ENCODE measurements around the gene CYB5R3. TPM values are rescaled to one million over a fixed set of nuclear protein-coding genes. Genes with fewer than 3 reads are reported as not detected.
A peak's percentile ranks its signal among the peaks of the same experiment; 100 is the strongest.

Gene CYB5R3
- 10 to 100 TPM; 49.7 to 84.6 TPM for total RNA-seq

GRCh38 chr22:42649246-42650099 lies at the start of gene CYB5R3:
TSS of gene CYB5R3 (minus strand) at chr22:42649392. CDS start at chr22:42649315, 77 bp downstream.
- peak; percentile 89 to 92 for ATAC-seq
- Mint-ChIP-seq H3K27ac (peak within 1 kb of the TSS; percentile 93 to 96), H3K9me3 (no peaks in the 10 kb centered on the region), H3K36me3 (no peaks in the 10 kb centered on the region)
- DNase-seq (ENCODE audit: low spot score in 2 of 2) = peak; percentile 80 to 84

- Mint-ChIP-seq H3K27ac (no peak overlapping the region), H3K36me3 (no peaks in the 10 kb centered on the region), H3K9me3 (no peaks in the 10 kb centered on the region)
- DNase-seq (ENCODE audit: low spot score in 2 of 2) (no peak), ATAC-seq (no peak)
Measured at GRCh38 chr22:42697542-42698013, 48.4 kb upstream of the CYB5R3 start.

GRCh38 chr22:42696331-42696967 lies 47.3 kb upstream of the CYB5R3 start:
- Mint-ChIP-seq H3K9me3 (no peaks in the 10 kb centered on the region), H3K27ac (no peak overlapping the region), H3K36me3 (no peaks in the 10 kb centered on the region)
- ATAC-seq = no peak
- no peak for DNase-seq (ENCODE audit: low spot score in 2 of 2)

GRCh38 chr22:42695294-42695693 lies 46.1 kb upstream of the CYB5R3 start:
- Mint-ChIP-seq H3K27ac (no peak overlapping the region), H3K36me3 (no peaks in the 10 kb centered on the region), H3K9me3 (no peaks in the 10 kb centered on the region)
- ATAC-seq = no peak
- no peak for DNase-seq (ENCODE audit: low spot score in 2 of 2)

- H3K27ac Mint-ChIP-seq = no peak overlapping the region
- H3K9me3 Mint-ChIP-seq = no peaks in the 10 kb centered on the region
- DNase-seq (ENCODE audit: low spot score in 2 of 2) (no peak), ATAC-seq (no peak)
- no peaks in the 10 kb centered on the region for H3K36me3 Mint-ChIP-seq
Measured at GRCh38 chr22:42693763-42694683, 44.8 kb upstream of the CYB5R3 start.

- DNase-seq (ENCODE audit: low spot score in 2 of 2) = no peak
- H3K9me3 Mint-ChIP-seq = no peaks in the 10 kb centered on the region
- H3K36me3 Mint-ChIP-seq = no peaks in the 10 kb centered on the region
- ATAC-seq = no peak
- H3K27ac Mint-ChIP-seq = no peak overlapping the region
Measured at GRCh38 chr22:42693055-42693762, 44.0 kb upstream of the CYB5R3 start.

- no peaks in the 10 kb centered on the region for H3K36me3 Mint-ChIP-seq
- no peak for ATAC-seq
- H3K9me3 Mint-ChIP-seq = no peaks in the 10 kb centered on the region
- DNase-seq (ENCODE audit: low spot score in 2 of 2) = no peak
- no peak overlapping the region for H3K27ac Mint-ChIP-seq
Measured at GRCh38 chr22:42692239-42693054, 43.3 kb upstream of the CYB5R3 start.

GRCh38 chr22:42691440-42691839 lies 42.2 kb upstream of the CYB5R3 start:
- ATAC-seq (no peak), DNase-seq (ENCODE audit: low spot score in 2 of 2) (no peak)
- H3K36me3 Mint-ChIP-seq = no peaks in the 10 kb centered on the region
- no peaks in the 10 kb centered on the region for H3K9me3 Mint-ChIP-seq
- H3K27ac Mint-ChIP-seq = no peak overlapping the region

GRCh38 chr22:42688241-42689211 lies 39.3 kb upstream of the CYB5R3 start:
- H3K27ac Mint-ChIP-seq = peak overlapping the region in 1 of 2 donors; percentile 22
- H3K9me3 Mint-ChIP-seq = no peaks in the 10 kb centered on the region
- DNase-seq (ENCODE audit: low spot score in 2 of 2) (no peak), ATAC-seq (no peak)
- no peaks in the 10 kb centered on the region for H3K36me3 Mint-ChIP-seq

- Mint-ChIP-seq H3K36me3 (no peaks in the 10 kb centered on the region), H3K9me3 (no peaks in the 10 kb centered on the region), H3K27ac (peak overlapping the region; percentile 3 to 18)
- no peak for DNase-seq (ENCODE audit: low spot score in 2 of 2)
- no peak for ATAC-seq
Measured at GRCh38 chr22:42686756-42687491, 37.7 kb upstream of the CYB5R3 start.

- Mint-ChIP-seq H3K27ac (peak overlapping the region in 1 of 2 donors; percentile 3), H3K36me3 (no peaks in the 10 kb centered on the region)
- no peak for ATAC-seq
Measured at GRCh38 chr22:42685941-42686653, 36.9 kb upstream of the CYB5R3 start.

GRCh38 chr22:42684462-42685195 lies 35.4 kb upstream of the CYB5R3 start:
- ATAC-seq (no peak), DNase-seq (ENCODE audit: low spot score in 2 of 2) (no peak)
- H3K9me3 Mint-ChIP-seq = no peaks in the 10 kb centered on the region
- no peak overlapping the region for H3K27ac Mint-ChIP-seq
- H3K36me3 Mint-ChIP-seq = no peaks in the 10 kb centered on the region

More at GRCh38 chr22:42685941-42686653, 36.9 kb upstream of the CYB5R3 start:
- no peaks in the 10 kb centered on the region for H3K9me3 Mint-ChIP-seq
- DNase-seq (ENCODE audit: low spot score in 2 of 2) = no peak

All from activated naive CD4-positive, alpha-beta T cell treated with anti-CD3 and anti-CD28 coated beads, Interleukin-2, amount 50 U/mL, for 72 hours (primary cell).